ENCODE results near the gene COL4A1.

COL4A1 gene

DNA sequence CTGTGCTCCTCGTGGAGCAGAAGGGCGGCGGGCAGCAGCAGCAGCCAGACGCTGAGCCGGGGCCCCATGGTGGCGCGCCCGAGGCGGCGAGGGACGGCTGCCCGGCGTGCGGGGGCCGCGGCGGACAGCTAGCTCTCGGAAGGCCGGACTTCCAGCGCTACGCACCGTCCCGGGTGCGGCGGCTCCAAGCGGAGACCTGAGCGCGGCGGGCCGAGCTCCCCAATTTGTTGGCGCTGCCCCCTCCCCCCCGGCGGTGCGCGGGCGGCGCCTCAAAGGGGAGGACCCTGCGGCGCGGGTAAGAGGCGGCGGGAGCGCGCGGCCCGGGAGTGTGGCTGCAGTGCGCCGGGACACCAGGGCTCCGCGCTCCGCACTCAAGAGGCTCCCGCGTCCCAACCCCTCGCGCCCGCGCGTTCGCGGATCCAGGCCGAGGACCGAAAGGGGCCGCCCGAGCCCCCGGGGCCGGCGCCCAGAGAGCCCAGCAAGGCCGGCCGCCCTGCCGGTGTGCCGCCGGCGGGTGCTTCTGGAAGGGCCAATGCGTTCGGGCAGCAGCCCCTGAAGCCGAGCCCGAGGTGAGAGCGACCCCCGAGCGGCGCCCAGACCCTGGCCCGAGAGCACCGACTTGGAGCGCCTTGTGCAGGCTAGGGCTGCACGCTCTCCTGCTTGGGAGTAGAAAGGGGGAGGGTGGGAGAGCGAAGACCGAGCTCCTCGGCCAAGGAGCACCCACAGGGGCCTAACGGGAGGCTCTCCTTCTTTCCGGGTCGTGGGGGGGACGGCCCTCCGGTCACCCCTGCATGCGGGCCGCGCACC, at the start of gene COL4A1, which contains the start of gene COL4A2:
TSS of gene COL4A1 (minus strand) at position 198 of the 807 bp plus-strand sequence. CDS start at position 68, 130 bp downstream.
TSS of gene COL4A2 (plus strand) at position 325 of the 807 bp plus-strand sequence. CDS start 620 bp downstream, outside the sequence.
- no peak for DNase-seq

DNA sequence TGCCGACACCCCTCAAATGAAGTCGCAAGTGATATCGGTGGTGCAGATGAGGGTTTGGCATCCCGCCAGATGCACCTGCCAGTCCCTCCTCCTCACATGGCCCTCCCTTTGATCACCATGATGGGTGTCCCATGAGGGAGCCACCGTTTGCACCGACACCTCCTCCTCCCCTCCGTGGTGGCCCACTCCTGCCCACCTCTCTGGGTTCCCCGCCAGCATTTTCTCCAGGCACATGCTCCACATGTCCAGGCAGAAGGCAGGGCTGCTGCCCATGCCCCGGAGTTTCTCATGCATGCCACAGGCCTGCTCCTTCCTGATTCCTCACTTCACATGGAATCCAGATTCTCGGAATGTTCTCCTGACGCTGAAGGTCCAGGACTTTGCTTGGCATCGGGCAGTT, 49.4 kb upstream of the COL4A1 start:
- no peak for DNase-seq

DNA sequence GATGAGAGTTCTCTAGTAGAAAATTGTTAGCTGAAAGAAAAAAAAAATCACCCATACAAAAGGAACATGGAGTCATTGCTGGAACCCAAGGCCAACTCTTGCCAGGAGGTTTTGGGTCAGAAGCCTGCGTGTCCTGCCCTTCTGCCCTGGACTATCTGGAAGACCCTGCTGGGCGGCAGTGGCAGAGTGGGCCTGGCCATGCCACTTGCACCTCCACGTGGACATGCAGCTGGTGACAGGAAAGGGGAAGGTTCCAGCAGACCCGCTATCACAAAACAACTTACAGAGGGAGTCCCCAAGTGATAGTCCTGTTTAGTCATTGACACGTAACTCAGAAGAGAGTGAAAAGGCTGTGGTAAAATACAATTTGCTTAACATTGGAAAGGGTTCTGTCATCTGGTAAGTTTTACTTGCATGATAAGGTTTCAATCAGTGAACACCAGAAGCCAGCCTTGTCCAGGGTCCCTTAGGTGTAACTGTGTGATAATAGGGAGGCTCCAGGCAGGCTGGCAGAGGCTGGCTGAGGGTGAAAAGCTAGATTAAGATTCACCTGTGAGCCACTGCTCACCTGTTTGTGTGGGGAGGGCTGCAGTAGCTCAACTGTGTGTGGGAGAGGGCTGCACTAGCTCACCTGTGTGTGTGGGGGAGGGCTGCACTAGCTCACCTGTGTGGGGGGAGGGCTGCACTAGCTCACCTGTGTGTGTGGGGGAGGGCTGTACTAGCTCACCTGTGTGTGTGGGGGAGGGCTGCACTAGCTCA, 47.9 kb upstream of the COL4A1 start:
- no peak for DNase-seq

DNA sequence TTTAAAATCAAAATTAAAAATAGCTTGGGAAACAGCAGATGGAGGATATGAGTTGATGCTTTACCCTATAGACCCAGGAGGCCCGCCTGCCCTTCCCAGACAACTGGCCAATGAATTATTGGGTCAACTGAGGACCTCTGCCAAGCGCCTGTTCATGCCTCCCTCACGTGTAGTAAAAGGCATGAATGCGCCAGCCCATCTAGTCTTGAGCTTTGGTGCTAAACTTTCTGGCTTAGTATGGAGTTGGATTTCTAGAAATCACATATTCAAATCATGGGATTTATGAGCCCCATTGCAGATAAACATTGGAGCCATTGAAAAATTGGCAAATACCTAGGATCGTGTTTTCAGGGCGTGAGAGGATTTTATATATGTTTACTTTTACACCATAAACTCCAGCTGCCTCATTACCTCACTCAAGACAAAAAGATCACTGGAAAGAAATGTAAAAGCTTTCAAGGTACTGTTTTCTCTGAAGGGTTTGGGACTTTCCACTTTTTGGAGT, 47.2 kb upstream of the COL4A1 start:
- no peak for DNase-seq

DNA sequence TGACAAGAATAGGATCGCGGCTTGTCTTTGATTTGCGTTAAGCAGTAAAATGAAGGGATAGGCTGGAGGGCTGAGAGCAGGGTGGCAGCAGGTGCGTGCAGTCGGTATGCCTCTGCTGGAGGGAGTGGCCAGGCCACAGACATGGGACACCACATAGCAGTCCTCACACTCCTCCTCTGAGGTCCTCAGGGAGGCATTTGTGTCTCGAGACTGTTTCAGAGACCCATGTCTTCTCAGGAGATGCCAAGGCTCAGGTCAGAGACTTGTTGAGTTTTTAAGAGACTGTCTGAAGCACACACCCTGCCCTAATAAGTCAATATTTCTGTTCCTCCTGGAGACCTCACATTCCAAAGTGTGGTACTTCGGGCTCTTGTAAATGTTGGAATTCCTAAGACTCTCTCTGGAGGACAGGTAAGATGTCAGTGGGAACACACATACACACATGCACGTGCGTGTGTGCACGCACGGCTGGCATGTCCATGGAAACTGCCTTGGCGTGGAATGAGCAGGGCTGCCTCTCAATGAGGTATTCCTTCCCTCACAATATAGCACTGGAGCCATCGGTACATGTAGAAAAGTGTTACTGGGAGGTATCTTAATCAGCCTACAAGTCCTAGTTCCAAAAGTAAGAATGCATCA, 46.5 kb upstream of the COL4A1 start:
- no peak for DNase-seq

DNA sequence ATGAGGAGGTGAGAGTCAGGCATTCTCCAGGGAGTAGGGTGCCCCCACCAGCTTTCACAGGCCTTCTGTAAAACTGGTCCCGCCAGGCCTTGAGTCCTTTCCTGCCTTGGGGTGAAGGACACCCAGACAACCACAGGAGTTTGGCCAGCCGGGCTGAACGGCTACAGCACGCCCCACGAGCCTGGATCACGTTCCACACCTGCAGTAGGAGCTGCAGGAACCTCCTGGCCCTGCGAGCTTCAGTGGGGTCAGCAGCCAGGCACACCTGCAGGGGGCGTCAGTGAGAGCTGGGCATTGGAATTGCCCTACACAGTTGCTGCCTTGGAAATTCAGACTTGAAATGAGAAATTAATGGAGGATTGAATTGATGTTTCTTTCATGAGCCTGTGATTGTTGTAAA, 45.8 kb upstream of the COL4A1 start:
- no peak for DNase-seq

DNA sequence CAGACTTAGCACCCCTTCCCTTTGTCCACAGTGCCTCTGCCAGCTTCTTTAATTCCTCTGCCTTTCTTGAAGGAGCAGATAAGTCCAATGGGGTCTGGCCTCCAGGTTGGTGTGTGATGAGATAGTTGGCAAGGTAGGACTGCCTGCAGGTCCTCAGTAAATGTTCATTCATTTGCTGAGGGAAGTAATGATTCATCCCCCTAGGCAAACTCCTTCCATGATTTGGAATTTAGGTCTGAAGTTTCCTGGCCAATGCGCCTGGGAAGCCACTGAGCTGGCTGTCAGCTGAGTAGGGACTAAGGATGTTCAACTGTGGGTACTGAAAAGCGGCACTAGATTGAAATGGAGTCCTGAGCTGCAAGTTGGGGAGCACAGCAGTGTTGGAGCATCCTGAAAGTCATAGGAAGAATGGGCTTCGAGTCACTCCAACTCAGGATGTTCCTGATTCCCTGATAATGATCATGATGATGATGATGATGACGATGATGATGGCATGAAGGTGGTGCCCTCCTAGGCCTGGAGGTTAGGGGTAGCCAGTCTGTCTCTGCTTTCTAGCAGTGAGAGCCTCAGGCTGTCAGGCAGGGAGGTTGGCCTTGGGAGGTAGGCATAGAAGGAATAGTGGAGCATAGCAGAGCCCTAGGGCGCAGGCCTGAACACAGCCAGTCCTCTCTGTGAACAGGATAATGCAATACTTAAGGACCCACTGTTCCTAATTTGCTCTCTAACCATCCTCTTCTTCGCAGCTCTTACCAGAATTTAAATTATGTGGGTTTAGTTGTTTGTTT, 44.9 kb upstream of the COL4A1 start:
- no peak for DNase-seq

DNA sequence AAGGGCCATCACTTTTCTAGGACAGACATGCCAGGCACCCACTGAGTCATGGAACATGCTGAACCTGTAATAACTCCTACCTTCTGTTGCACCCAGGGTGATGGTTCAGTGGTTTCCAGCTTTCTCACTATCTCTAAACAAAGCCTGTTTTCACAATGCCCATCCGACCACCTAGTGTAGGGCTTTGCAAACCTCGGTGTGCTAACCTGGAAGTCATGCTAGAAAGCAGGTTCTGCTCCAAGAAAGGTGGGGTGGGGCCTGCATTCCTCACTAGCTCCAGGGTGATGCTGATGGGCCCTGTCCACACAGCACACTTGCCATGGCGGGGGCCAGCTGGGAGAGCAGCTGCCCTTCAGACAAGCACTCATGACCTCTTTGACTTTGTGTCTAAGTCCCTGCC, 43.6 kb upstream of the COL4A1 start:
- no peak for DNase-seq

DNA sequence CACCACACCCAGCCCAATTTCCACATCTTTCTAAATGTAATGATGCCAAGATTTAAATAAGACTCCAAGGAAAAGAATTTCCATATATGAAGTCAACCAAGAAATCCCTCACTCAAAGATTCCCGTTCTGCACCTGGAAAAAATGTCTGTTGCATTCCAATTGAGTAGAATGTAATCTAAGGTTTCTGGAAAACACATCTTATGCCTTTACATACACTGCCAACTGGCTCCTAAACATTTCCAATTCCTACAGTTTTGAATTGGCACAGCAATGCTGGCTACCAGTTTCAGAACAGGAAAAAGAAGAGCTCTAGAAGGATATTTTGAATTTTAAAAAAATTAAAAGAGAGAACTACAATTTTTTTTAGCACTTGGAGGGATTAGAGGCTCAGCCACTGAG, 43.1 kb upstream of the COL4A1 start:
- no peak for DNase-seq

DNA sequence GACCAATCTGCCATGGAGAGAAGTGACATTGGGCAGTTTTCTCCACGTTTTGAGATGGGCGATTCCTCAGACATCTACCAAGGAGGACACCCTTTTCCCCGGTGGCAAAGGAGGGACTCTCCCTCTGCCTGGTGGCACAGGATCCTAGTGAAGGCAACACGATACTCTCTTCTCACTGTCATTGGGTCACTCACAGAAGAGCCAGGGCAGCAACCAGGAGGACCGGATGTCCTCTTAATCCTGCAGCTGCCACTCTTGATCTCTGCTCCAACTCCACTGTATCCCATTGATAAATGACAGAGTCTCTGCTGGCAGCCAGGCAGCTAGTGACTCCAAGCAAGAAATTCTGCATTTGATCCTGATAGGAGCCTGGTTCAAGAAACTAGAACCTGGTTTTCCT, 42.3 kb upstream of the COL4A1 start:
- no peak for DNase-seq

DNA sequence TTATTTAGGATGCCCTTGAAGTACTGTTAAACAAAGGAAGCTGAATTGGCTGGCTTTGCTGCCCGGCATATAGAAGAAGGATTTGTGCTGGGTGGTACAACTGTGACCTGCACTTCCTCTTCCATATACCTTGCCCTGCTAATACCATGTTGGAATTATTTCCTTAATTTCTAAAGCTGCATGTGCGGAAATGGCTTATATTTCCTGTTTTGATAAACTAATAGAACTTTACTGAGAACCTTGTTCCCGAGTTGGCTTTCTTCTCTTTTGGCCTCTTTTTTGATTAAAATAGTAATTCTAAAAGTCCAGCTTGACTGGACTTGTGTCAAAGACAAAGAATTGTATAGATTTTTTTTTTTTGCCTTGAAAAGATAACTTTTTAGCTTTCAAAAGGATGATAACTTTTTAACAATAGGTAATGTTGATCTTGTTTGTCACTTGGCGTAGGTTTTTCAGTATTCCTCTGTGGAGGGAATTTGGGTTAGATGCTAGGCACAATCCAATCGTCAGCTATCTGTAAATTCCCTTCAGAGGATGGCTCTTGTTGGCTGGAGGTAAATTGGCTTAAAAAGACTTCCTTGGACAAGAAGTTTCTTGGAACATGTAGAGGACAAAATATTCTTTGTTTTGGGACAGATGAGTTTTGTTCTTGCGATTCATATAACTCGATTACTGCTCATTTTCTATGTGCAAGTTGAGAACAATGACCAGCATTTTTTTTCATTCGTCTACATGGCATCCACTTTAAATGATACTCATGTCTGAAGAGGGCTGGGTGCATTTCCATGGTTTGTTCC, 41.5 kb upstream of the COL4A1 start:
- no peak for DNase-seq

DNA sequence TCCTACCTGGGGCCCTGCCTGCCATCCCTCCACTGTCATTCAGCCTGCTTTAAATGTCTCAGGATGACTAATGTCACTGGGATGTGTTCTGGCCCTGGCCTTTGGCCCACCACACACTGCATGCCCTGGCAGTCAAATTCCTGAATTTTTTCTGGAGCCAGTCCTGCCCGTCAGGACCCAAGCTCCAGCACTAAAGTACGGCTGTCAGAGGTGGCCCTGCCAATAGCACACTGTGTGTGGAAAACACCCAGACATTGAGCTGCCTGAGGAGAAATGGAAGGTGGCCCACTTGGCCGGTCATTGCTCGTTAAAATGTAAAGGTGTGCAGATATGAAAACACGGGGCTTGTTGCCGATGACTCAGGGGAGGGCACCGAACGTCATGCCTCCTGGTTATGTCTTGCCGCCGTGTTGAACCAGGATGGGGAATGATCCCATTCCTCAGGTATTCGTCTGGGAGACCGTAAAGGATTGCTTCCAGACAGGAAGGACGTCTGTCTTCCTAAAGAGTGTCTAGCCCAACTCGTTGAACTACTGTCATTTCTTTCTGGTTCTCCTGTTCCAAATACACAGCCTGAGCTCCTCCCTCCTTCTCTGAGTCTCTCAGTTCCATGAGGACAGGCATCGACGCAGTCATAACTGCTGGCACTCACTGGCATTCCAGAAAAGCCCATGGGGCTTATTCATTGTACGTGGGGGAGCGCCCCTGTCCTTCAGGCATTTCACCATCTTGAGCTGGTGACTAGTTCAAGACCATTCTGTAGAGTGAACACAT, 40.8 kb upstream of the COL4A1 start:
- DNase-seq: no peak

DNA sequence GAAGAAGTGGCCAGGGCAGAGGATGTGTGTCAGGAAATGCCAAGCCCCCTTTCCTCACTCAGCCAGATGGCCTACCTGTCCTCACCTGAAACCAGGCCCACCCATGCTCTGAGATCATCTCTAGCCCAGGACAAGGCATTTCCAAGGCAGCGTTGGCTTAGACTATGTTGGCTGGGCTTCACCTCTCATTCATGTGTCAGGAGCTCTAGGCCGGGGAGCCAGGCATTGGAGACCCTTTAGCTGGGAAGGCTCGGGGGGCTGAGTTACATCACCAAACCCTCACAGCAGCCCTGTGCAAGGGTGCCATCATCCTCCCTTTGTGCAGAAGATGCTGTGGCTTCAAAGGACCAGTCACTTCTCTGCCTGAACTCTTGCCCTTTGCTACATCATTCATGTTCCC, 40.1 kb upstream of the COL4A1 start:
- DNase-seq: no peak

DNA sequence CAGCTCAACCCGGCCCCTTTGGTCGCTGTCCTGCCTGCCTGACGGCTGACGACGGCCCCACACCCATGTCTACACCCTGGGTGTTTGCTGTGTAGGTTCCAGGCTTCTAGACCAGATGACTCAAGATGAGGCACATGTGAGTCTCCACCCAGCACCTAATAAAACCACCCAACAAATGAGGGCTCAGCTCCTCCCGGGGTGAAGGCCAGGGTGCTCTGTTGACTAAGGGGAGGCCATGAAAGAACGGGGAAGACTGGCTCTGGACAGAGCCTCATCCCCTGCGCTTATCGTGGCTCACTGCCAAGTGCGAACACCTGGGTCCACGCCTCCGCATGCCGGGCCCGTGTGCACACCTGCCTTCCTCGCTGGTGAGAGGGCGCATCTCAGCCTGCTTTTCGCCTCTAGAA, 39.7 kb upstream of the COL4A1 start:
- DNase-seq: peak; percentile 87

DNA sequence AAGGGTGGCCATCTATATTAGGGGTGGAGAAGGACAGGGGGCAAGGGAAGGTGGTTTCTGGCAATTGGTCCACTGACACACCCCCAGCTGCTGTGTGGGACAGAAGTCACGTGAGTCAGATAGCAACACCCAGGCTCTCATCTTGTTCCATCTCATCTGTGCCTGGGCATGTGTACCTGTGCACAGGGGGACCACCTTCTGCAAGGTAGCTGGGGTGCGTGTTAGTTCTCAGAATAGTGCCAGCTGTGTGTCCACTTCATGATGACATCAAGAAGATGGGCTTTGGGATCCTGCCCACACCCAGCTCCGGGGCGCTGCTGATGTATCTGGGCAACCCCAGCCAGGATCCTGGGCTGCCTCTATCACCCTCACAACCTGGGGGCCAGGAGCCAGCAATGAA, 38.7 kb upstream of the COL4A1 start:
- DNase-seq: no peak

DNA sequence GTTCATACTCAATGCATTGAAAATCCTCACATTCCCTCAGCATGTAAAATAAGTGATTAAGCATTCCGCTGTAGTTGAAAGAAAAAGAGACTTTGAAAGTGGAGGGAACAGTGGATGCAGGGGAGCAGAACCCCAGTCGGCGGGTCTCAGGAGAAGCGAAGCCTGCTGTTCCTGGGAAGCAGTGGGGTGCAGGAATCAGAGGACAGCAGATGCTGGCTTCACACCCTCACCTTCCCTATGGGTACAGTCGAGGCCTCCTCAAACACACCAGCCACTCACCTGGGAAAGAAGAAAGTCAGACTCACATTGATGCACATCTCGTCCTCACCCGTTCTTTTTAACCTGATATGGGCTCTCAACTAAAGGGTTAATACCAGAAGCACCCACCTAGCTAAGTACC, 38.3 kb upstream of the COL4A1 start:
- no peak for DNase-seq

DNA sequence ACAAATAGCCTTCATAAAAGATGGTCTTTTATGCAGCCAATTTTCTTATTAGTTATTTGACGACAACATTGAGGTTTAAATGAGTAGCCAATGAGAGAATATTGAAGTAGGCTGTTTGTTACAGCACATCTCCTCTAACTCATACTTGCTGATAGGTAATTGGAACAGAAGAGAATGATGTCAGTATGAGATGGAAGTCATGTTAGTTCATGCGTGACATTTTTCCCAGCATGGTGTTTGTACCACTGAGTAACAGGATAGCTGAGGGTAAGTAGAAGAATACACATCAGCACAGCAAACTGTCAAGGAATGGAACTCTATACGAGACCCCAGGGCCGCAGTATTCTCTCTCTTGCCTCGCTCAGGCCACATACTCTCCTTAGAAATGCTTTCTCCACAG, 37.4 kb upstream of the COL4A1 start:
- DNase-seq: no peak

DNA sequence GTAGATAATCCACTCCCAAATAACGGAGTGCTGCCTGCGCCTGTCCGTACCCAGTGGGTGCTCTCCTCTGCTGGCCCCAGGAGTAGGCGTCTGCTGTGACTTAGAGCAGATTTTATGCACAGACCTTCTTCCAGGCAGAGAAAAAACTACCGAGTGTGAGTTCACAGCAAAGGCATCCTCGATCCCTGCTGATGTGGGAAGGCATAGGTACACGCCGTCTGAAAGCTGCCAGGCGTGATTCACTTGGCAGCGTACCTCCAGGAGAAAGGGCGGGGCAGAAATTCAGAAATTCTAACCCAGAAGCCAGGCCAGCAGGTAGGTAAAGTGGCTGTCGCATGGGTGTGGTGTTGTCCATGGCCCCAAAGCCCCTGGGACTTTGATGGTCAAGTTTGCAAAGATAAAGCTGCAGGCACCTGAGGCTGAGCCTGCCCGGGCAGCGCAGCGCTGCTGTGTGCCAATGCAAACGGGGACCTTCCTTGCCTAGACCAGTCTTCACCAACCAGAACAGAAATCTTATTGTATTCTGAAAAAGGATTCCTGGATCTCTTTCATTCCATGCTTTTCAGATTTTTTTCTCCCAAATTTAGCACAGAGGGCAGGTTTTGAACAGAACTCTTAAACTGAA, 36.4 kb upstream of the COL4A1 start:
- no peak for DNase-seq

DNA sequence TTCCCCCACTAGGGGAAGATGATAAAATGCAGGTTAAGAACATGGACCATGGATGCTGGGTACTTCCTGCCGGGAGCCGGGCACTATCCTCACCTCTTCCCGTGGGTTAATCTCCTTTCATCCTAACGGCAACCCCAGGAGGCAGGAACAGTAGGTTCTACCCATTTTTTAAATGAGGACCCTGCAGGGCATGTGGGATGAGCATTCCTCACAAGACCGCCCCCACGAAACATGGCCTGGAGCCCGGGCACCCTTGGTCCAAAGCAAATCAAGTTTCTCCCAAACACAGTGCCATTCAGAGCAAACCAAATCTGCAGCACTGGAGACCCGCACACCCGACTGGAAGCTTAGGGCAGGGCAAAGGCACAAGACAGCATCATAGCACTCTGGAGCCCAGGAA, 35.5 kb upstream of the COL4A1 start:
- no peak for DNase-seq

DNA sequence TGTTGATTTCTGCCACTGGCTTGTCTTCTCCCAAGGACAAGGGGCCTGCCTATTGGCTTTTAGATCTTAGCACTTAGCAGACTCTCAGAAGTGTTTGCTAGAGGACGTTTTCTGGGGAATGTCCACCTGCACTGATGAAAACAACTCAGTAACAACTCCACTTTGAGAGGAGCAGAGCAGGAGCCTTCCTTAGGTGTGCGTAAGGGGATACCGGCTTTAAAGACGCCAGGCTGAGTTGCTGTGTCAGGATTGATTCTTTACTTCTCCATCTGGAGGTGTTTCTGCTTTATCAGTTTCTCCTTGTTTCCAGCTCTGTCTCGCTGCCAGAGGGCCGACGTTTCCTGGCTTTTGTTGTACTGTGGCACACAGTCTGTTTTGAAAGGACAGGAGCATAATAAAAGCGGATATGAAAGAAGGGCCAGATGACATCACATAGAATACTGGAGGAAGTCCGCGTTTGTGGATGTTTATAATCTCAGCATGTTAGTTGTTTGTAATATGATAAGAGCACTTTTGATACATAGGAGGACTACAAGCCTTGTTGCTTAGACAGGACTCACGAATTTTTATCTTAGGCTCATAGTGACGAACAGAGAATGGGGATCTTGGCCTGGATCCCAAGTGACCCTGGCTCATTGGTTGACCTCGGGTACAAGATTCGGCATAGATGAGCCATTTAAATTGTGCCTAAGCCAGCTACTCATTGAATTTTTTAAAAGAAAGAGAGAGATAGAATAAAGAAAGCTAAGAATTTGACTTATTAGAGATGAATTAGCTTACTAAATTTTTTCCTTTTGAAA, 34.7 kb upstream of the COL4A1 start:
- DNase-seq: no peak

All from NCI-H1105 treated with DMSO at 0.1 percent for 48 hours (cell line).